Vagina (tissue), 2 donors: Measurements from ENCODE around the gene FSTL4.

Experiments
- POLR2A ChIP-seq, 2 donors: fragments of 450-650 bp; IDR thresholded peaks; one replicate each; pipeline ENCODE4 v1.6.1; 2017; ENCODE audit warnings: antibody characterized with exemption in 2 of 2, mild to moderate bottlenecking in 2 of 2, moderate library complexity in 2 of 2
- POLR2AphosphoS5 ChIP-seq, 2 donors: sonication (generic); formaldehyde crosslinking; IDR thresholded peaks; one replicate each; pipeline ENCODE4 v1.9.0; 2017; ENCODE audit warnings: antibody characterized with exemption in 2 of 2, mild to moderate bottlenecking in 2 of 2, low read depth in 1 of 2; ENCODE audit not compliant: insufficient read depth in 1 of 2
- TF ChIP-seq, protein P1 (sequence below), 3 experiments: fragments of 450-650 bp in 2 of 3; fragments of 200-600 bp in 1 of 3; sonication (generic) in 1 of 3; IDR thresholded peaks; one replicate each; pipeline ENCODE4 v1.5.1; 2017 to 2019; ENCODE audit warnings: antibody characterized with exemption in 3 of 3, mild to moderate bottlenecking in 2 of 3, moderate library complexity in 2 of 3

- TF ChIP-seq POLR2A (IDR thresholded peaks at IDR 0.05) (no peak), POLR2AphosphoS5 (IDR thresholded peaks at IDR 0.05; ENCODE audit: insufficient read depth in 1 of 2, low read depth in 1 of 2) (no peak)
- TF ChIP-seq, protein P1, sequence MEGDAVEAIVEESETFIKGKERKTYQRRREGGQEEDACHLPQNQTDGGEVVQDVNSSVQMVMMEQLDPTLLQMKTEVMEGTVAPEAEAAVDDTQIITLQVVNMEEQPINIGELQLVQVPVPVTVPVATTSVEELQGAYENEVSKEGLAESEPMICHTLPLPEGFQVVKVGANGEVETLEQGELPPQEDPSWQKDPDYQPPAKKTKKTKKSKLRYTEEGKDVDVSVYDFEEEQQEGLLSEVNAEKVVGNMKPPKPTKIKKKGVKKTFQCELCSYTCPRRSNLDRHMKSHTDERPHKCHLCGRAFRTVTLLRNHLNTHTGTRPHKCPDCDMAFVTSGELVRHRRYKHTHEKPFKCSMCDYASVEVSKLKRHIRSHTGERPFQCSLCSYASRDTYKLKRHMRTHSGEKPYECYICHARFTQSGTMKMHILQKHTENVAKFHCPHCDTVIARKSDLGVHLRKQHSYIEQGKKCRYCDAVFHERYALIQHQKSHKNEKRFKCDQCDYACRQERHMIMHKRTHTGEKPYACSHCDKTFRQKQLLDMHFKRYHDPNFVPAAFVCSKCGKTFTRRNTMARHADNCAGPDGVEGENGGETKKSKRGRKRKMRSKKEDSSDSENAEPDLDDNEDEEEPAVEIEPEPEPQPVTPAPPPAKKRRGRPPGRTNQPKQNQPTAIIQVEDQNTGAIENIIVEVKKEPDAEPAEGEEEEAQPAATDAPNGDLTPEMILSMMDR (IDR thresholded peaks at IDR 0.05), result no peak
Observed at GRCh38 chr5:133304707-133305216, 307.6 kb downstream of the FSTL4 start.
